MCF 10A (cell line): ENCODE measurements around the gene RNASE2. TPM values are rescaled to one million over a fixed set of nuclear protein-coding genes. Genes with fewer than 3 reads are reported as not detected.
"Not testable (repeated sequence)": the region's sequence is repeated elsewhere in the genome, so short reads cannot be mapped to it uniquely, and the experiment has no call there.

Experiments used
- BruUV-seq: library from RNA; stranded (reverse); fragments of 400-500 nt; replicated peaks from 2 replicates; lab custom pipeline; 2021; lab: Mats Ljungman, UMichigan
- CTCF ChIA-PET: fragments of 300-600 bp; sonication (Branson Sonifier 250); formaldehyde crosslinking; extraction: SDS; loops from one replicate; lab custom pipeline; 2021; ENCODE audit warnings: antibody characterized with exemption, inconsistent platforms; lab: Yijun Ruan, JAX
- POLR2A ChIA-PET: fragments of 300-600, 350-650 bp; sonication (Branson Sonifier 250); formaldehyde crosslinking; extraction: SDS; loops from one replicate; lab custom pipeline; 2020; ENCODE audit warnings: antibody characterized with exemption, inconsistent platforms; lab: Yijun Ruan, JAX
- DNase-seq: peaks from one replicate; pipeline ENCODE4 v3.0.0-alpha.2; 2018; ENCODE audit not compliant: unreplicated experiment
- H3K27ac Mint-ChIP-seq: one replicate; pipeline ENCODE4 v1.8.0; 2022; ENCODE audit warnings: mild to moderate bottlenecking, low read depth, mixed read lengths; ENCODE audit not compliant: unreplicated experiment
- H3K27me3 Mint-ChIP-seq: one replicate; pipeline ENCODE4 v1.8.0; 2022; ENCODE audit warnings: mixed read lengths; ENCODE audit not compliant: insufficient read depth, unreplicated experiment
- H3K36me3 Mint-ChIP-seq: one replicate; pipeline ENCODE4 v1.8.0; 2022; ENCODE audit warnings: mild to moderate bottlenecking, moderate library complexity, mixed read lengths; ENCODE audit not compliant: insufficient read depth, unreplicated experiment
- H3K4me1 Mint-ChIP-seq: one replicate; pipeline ENCODE4 v1.8.0; 2022; ENCODE audit warnings: mixed read lengths; ENCODE audit not compliant: insufficient read depth, unreplicated experiment
- H3K4me3 Mint-ChIP-seq: one replicate; pipeline ENCODE4 v1.8.0; 2022; ENCODE audit warnings: mild to moderate bottlenecking, moderate library complexity, mixed read lengths; ENCODE audit not compliant: unreplicated experiment
- H3K9me3 Mint-ChIP-seq: one replicate; pipeline ENCODE4 v1.8.0; 2022; ENCODE audit warnings: mixed read lengths; ENCODE audit not compliant: unreplicated experiment
- CTCF ChIP-seq: fragments of 200-600 bp; IDR thresholded peaks from one replicate; pipeline ENCODE4 v1.8.0; 2022; ENCODE audit warnings: antibody characterized with exemption, mild to moderate bottlenecking; ENCODE audit not compliant: unreplicated experiment
- intact Hi-C: fragments of 100-400 bp; cut with micrococcal nuclease; formaldehyde crosslinking; loops from 2 replicates; pipeline ENCODE4 v1.14.1; 2022
- total RNA-seq: library from RNA; stranded (reverse); gene quantifications from 2 replicates; pipeline ENCODE4 v1.2.3, GENCODE V29; 2022

The RNASE2 gene
- total RNA-seq, 1 experiment from 2014 or later: not detected

- Mint-ChIP-seq H3K4me3 (no peak overlapping the region), H3K27ac (no peak overlapping the region), H3K9me3 (no peaks in the 10 kb centered on the region), H3K27me3 (peaks cover 64% of the 10 kb centered on the region), H3K4me1 (peaks cover 12% of the 10 kb centered on the region), H3K36me3 (no peaks in the 10 kb centered on the region)
- DNase-seq: no peak
- no TSS peak for BruUV-seq
- CTCF ChIA-PET: interaction anchor here (0.7 to 2.2 kb wide), 2 partner anchors 14 to 97 kb away, joined by 3 to 13 read pairs; no protein-coding TSS in a partner anchor
- POLR2A ChIA-PET: interaction anchor here (1.1 to 1.7 kb wide), 2 partner anchors 15 to 18 kb away, joined by 4 to 5 read pairs; no protein-coding TSS in a partner anchor
- no peak for TF ChIP-seq CTCF
- intact Hi-C loops: no loop called here
These were observed 1.2 kb downstream of the RNASE2 start for GRCh38 chr14:20956376-20956976.

GRCh38 chr14:20958946-20959345 lies 3.7 kb downstream of the RNASE2 start:
- CTCF ChIA-PET: interaction anchor here (0.6 to 2.9 kb wide), 3 partner anchors 13 to 71 kb away, joined by 4 to 38 read pairs (median 6); no protein-coding TSS in a partner anchor
- H3K27ac Mint-ChIP-seq, POLR2A ChIA-PET, BruUV-seq, H3K9me3 Mint-ChIP-seq, intact Hi-C loops, DNase-seq, H3K4me3 Mint-ChIP-seq, H3K36me3 Mint-ChIP-seq: not testable (repeated sequence)
- peaks cover 39% of the 10 kb centered on the region for H3K27me3 Mint-ChIP-seq
- peaks cover 16% of the 10 kb centered on the region for H3K4me1 Mint-ChIP-seq

- no peak for TF ChIP-seq CTCF
- CTCF ChIA-PET: interaction anchor here (0.6 to 7.4 kb wide), 14 partner anchors 9 to 284 kb away, joined by 3 to 147 read pairs (median 4); no protein-coding TSS in a partner anchor
- POLR2A ChIA-PET: no interaction called here
- Mint-ChIP-seq H3K27ac (no peak overlapping the region), H3K4me3 (no peak overlapping the region), H3K9me3 (no peaks in the 10 kb centered on the region), H3K4me1 (peaks cover 16% of the 10 kb centered on the region), H3K27me3 (peaks cover 8% of the 10 kb centered on the region), H3K36me3 (peaks cover 4% of the 10 kb centered on the region)
- intact Hi-C loops: no loop called here
- BruUV-seq: no TSS peak
- DNase-seq: peak; percentile 16
These were observed 14.0 kb downstream of the RNASE2 start for GRCh38 chr14:20969336-20969735.

- H3K27ac Mint-ChIP-seq: peak overlapping the region; percentile 27
- peaks cover 16% of the 10 kb centered on the region for H3K4me1 Mint-ChIP-seq
- BruUV-seq: no TSS peak
These were observed 15.3 kb downstream of the RNASE2 start for GRCh38 chr14:20970647-20970982.

More at GRCh38 chr14:20970647-20970982, 15.3 kb downstream of the RNASE2 start:
- Mint-ChIP-seq H3K36me3 (peaks cover 4% of the 10 kb centered on the region), H3K9me3 (no peaks in the 10 kb centered on the region), H3K4me3 (peak overlapping the region; percentile 84), H3K27me3 (peaks cover 8% of the 10 kb centered on the region)
- POLR2A ChIA-PET: interaction anchor here (0.9 to 2.6 kb wide), 9 partner anchors 10 to 515 kb away, joined by 3 to 19 read pairs (median 4); partner anchors contain the start of genes APEX1, PIP4P1 and SLC39A2
- DNase-seq: no peak
- TF ChIP-seq CTCF: no peak
- intact Hi-C loops: loop anchor here (2.0 to 10.0 kb wide), 3 partner anchors 70 to 646 kb away; no protein-coding TSS in a partner anchor
- CTCF ChIA-PET: interaction anchor here (0.5 to 7.4 kb wide), 66 partner anchors 8 to 1100 kb away, joined by 3 to 147 read pairs (median 6); partner anchors contain the start of genes RNASE13, RNASE7 and SLC39A2
